Hippocampal formation (tissue), 2 donors: ENCODE measurements around the gene SPTBN5.

ENCODE experiments used
- DNase-seq, 2 donors: peaks; one replicate each; lab custom pipeline; 2025; lab: John Stamatoyannopoulos, UW

Gene SPTBN5

GRCh38 chr15:41866263-41866703, 27.6 kb downstream of the SPTBN5 start:
- DNase-seq: no peak

DNA sequence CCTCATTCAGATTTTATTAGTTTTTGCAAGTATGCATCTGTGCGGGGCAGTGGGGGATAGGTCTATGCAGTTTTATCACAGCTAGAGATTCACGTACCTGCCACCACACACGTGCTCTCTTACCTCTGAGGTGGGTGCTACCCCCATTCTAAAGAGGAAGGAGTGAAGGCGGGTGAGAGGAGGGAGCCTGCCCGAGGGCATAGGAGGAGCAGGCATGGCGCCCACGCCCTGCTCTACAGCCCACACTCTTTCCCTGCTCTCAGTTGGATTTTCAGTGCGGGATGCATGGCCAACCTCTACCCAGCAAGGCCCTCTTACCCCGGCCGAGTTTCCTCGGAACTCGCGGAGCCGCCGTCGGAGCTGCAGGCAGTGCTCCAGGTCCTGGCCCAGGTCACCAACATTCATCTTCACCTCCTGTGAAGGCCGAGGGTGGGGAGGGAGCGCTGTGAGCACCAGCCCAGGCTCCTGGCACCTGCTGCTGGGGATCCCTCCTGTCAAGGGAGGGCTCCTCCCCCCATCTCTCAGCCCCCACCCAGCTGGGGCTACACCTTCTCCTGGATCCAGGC, 28.3 kb downstream of the SPTBN5 start:
- no peak for DNase-seq

GRCh38 chr15:41862515-41863116, 31.2 kb downstream of the SPTBN5 start:
- no peak for DNase-seq

- no peak for DNase-seq
These were observed 32.0 kb downstream of the SPTBN5 start for GRCh38 chr15:41861736-41862356.

DNA sequence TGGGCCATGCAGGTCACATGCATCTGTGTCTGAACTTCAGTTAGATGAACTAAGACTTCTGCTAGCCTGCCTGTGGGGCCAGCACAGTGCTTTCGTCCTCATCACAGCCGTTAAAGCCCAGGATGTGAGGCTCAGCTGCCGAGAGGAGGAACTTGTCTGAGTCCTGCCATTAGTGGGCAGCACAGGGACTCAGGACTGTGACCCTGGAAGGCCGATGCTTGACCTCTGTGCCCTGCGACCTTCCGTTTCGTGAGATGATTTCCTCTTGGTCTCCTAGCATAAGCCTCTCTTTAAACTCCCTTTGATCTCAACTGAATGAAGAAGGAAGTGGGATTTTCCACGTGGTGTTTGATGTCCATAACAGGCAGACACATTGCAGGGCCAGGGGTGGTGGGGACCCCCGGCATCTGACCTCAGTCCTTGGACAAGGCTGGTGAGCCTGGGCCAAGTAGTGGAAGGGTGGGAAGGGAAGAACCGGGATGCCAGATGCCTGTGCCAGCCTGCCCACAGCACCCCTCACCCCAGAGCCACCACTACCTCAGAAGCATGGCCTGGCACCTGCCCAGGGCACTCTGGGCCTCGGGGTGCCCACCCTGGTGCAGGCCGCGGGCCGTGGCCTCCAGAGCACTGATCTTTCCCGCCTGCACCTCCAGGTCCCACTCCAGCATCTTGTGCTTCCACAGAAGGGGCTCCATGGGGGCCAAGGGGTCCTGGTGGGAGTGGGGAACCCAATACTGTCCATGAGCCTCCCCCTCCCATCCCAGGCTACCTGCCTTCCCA, 33.6 kb downstream of the SPTBN5 start:
- DNase-seq: no peak

- no peak for DNase-seq
These were observed 35.1 kb downstream of the SPTBN5 start for GRCh38 chr15:41858756-41859155.

- no peak for DNase-seq
These were observed 36.5 kb downstream of the SPTBN5 start for GRCh38 chr15:41857316-41857715.

GRCh38 chr15:41856716-41857115, 37.1 kb downstream of the SPTBN5 start:
- no peak for DNase-seq

DNA sequence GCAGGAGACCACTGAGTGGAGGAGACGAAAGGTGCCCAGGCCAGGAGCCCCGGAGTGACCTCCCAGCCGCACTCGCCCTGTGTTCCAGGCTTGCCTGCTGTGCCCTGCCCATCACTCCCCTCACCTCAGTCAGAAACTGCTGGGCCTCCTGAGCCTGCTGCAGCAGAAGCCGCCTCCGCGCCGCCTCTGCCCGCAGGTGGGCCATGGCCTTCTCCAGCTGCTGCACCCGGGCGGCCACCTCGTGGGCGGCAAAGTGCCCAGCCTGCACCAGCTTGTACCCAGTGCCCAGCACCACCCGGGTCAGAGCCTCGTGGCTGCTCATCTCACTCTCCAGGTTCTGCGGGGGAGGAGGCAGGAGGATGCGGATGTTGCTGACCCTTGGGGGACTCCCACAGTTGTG, 37.6 kb downstream of the SPTBN5 start:
- no peak for DNase-seq

- no peak for DNase-seq
These were observed 38.4 kb downstream of the SPTBN5 start for GRCh38 chr15:41855261-41855961.

DNA sequence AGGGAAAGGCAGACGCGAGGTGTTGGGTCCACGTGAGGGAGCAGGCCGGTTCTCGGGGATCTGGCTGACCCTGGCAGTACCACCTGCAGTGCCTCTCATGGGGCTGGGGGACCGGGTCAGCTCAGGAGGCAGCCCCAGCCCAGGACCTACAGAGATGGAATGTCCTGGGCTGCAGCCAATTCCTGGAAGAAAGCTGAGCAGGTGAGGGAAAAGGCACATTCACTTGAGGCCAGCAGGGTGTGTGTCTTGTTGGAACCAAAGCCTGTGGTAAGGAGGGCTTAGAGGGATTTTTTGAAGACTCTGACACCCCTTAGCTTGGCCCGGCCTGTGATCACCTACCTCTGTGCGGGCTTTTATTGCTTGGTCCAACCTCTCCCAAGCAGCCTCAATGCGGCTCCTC, 39.4 kb downstream of the SPTBN5 start:
- no peak for DNase-seq

GRCh38 chr15:41853831-41854230, 40.0 kb downstream of the SPTBN5 start:
- DNase-seq: no peak

- no peak for DNase-seq
These were observed 40.9 kb downstream of the SPTBN5 start for GRCh38 chr15:41852736-41853590.

GRCh38 chr15:41851755-41852370, 42.0 kb downstream of the SPTBN5 start:
- no peak for DNase-seq

GRCh38 chr15:41851167-41851523, 42.7 kb downstream of the SPTBN5 start:
- DNase-seq: no peak

GRCh38 chr15:41850482-41851166, 43.2 kb downstream of the SPTBN5 start:
- no peak for DNase-seq

DNA sequence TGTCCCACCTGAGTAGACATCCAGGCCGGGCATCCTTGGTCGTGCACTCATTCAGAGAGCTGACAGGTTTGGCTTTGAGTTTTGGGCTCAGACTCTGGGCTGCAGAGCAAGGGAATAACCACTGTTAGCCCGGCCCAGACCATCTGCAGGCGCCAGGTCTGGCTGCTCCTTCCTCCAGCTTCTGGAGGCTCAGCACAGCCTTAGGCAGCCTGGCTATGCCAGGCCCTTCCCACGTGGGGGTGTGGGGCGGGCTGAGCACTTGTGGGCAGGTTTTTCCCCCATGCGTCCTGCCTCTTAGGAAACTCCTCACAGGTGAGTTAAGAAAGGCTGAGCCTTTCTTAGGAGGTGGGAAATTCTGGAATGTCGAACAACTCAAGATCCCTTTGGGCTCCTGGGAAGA, 44.0 kb downstream of the SPTBN5 start:
- no peak for DNase-seq

GRCh38 chr15:41849204-41849603, 44.6 kb downstream of the SPTBN5 start:
- DNase-seq: no peak

- no peak for DNase-seq
These were observed 45.2 kb downstream of the SPTBN5 start for GRCh38 chr15:41848631-41849030.

- DNase-seq: no peak
These were observed 45.9 kb downstream of the SPTBN5 start for GRCh38 chr15:41847981-41848380.
